Measurements from ENCODE around the gene KIT. TPM values are rescaled to one million over a fixed set of nuclear protein-coding genes. Genes with fewer than 3 reads are reported as not detected.

Gene KIT
- total RNA-seq, 1 donor from 2014 or later = 11.6 TPM

GRCh38 chr4:54700986-54701385, 43.2 kb downstream of the KIT start:
- Mint-ChIP-seq H3K9me3 (ENCODE audit: unreplicated experiment) (no peaks in the 10 kb centered on the region), H3K4me1 (ENCODE audit: unreplicated experiment) (peaks cover 7% of the 10 kb centered on the region), H3K36me3 (ENCODE audit: unreplicated experiment) (peaks cover 9% of the 10 kb centered on the region), H3K27ac (ENCODE audit: unreplicated experiment) (no peak overlapping the region), H3K4me3 (ENCODE audit: unreplicated experiment) (no peak overlapping the region), H3K27me3 (ENCODE audit: unreplicated experiment) (no peaks in the 10 kb centered on the region)
- DNase-seq (ENCODE audit: extremely low spot score, unreplicated experiment) = no peak
- TF ChIP-seq CTCF (IDR thresholded peaks at IDR 0.05) = no peak

GRCh38 chr4:54703182-54703581, 45.4 kb downstream of the KIT start:
- Mint-ChIP-seq H3K4me1 (ENCODE audit: unreplicated experiment) (peaks cover 7% of the 10 kb centered on the region), H3K36me3 (ENCODE audit: unreplicated experiment) (peaks cover 11% of the 10 kb centered on the region), H3K4me3 (ENCODE audit: unreplicated experiment) (no peak overlapping the region), H3K27me3 (ENCODE audit: unreplicated experiment) (no peaks in the 10 kb centered on the region), H3K9me3 (ENCODE audit: unreplicated experiment) (no peaks in the 10 kb centered on the region), H3K27ac (ENCODE audit: unreplicated experiment) (no peak overlapping the region)
- no peak for DNase-seq (ENCODE audit: extremely low spot score, unreplicated experiment)
- TF ChIP-seq CTCF (IDR thresholded peaks at IDR 0.05) = no peak

- no peak overlapping the region for H3K27ac Mint-ChIP-seq (ENCODE audit: unreplicated experiment)
Observed at GRCh38 chr4:54707406-54707805, 49.6 kb downstream of the KIT start.

GRCh38 chr4:54708339-54709279, 50.9 kb downstream of the KIT start:
- Mint-ChIP-seq H3K27ac (ENCODE audit: unreplicated experiment) (no peak overlapping the region), H3K4me1 (ENCODE audit: unreplicated experiment) (no peaks in the 10 kb centered on the region), H3K4me3 (ENCODE audit: unreplicated experiment) (no peak overlapping the region), H3K27me3 (ENCODE audit: unreplicated experiment) (no peaks in the 10 kb centered on the region), H3K36me3 (ENCODE audit: unreplicated experiment) (peaks cover 15% of the 10 kb centered on the region), H3K9me3 (ENCODE audit: unreplicated experiment) (no peaks in the 10 kb centered on the region)
- no peak for TF ChIP-seq CTCF (IDR thresholded peaks at IDR 0.05)
- DNase-seq (ENCODE audit: extremely low spot score, unreplicated experiment) = no peak

More at GRCh38 chr4:54707406-54707805, 49.6 kb downstream of the KIT start:
- no peak for TF ChIP-seq CTCF (IDR thresholded peaks at IDR 0.05)
- no peaks in the 10 kb centered on the region for H3K9me3 Mint-ChIP-seq (ENCODE audit: unreplicated experiment)
- H3K4me1 Mint-ChIP-seq (ENCODE audit: unreplicated experiment) = no peaks in the 10 kb centered on the region
- no peak overlapping the region for H3K4me3 Mint-ChIP-seq (ENCODE audit: unreplicated experiment)
- no peaks in the 10 kb centered on the region for H3K27me3 Mint-ChIP-seq (ENCODE audit: unreplicated experiment)
- no peak for DNase-seq (ENCODE audit: extremely low spot score, unreplicated experiment)
- H3K36me3 Mint-ChIP-seq (ENCODE audit: unreplicated experiment) = peaks cover 15% of the 10 kb centered on the region

DNA sequence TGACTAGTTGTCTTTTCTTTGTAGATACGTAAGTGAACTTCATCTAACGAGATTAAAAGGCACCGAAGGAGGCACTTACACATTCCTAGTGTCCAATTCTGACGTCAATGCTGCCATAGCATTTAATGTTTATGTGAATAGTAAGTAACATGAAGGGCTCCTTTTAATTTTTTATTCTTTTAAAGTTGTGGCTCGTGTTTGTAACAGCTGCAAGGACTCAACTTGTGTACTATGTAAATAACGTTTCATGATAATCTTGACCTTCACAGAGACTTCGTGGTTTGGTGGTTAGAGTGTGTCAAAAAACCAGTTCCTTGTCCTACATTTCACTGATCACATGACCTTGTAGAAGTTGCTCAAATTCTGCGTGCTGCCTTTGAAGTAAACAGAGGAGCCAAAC, 51.6 kb downstream of the KIT start:
- no peak for TF ChIP-seq CTCF (IDR thresholded peaks at IDR 0.05)
- no peak overlapping the region for H3K4me3 Mint-ChIP-seq (ENCODE audit: unreplicated experiment)
- H3K27me3 Mint-ChIP-seq (ENCODE audit: unreplicated experiment) = no peaks in the 10 kb centered on the region
- H3K4me1 Mint-ChIP-seq (ENCODE audit: unreplicated experiment) = no peaks in the 10 kb centered on the region
- H3K27ac Mint-ChIP-seq (ENCODE audit: unreplicated experiment) = no peak overlapping the region
- no peaks in the 10 kb centered on the region for H3K9me3 Mint-ChIP-seq (ENCODE audit: unreplicated experiment)
- H3K36me3 Mint-ChIP-seq (ENCODE audit: unreplicated experiment) = peaks cover 15% of the 10 kb centered on the region
- no peak for DNase-seq (ENCODE audit: extremely low spot score, unreplicated experiment)
